GM19023 (cell line): ENCODE measurements around the gene OGFRL1.

Experiments
- ATAC-seq: cut with Tn5 transposase; IDR thresholded peaks from one replicate; pipeline ENCODE4 v1.9.1; 2021; ENCODE audit warnings: mild to moderate bottlenecking, moderate library complexity; ENCODE audit not compliant: unreplicated experiment

The OGFRL1 gene

GRCh38 chr6:71332012-71332411 lies 43.4 kb downstream of the OGFRL1 start:
- no peak for ATAC-seq

GRCh38 chr6:71333050-71333449 lies 44.4 kb downstream of the OGFRL1 start:
- no peak for ATAC-seq

- ATAC-seq = no peak
These were observed 45.1 kb downstream of the OGFRL1 start for GRCh38 chr6:71333697-71334096.

GRCh38 chr6:71334768-71335167 lies 46.2 kb downstream of the OGFRL1 start:
- ATAC-seq = no peak

GRCh38 chr6:71335544-71335943 lies 46.9 kb downstream of the OGFRL1 start:
- ATAC-seq = no peak

- no peak for ATAC-seq
These were observed 48.3 kb downstream of the OGFRL1 start for GRCh38 chr6:71336901-71337300.

- ATAC-seq = no peak
These were observed 50.1 kb downstream of the OGFRL1 start for GRCh38 chr6:71338540-71339316.

GRCh38 chr6:71342772-71343171 lies 54.2 kb downstream of the OGFRL1 start:
- ATAC-seq = no peak

GRCh38 chr6:71345476-71346333 lies 57.1 kb downstream of the OGFRL1 start:
- ATAC-seq = no peak

- no peak for ATAC-seq
These were observed 57.7 kb downstream of the OGFRL1 start for GRCh38 chr6:71346334-71346694.

GRCh38 chr6:71347119-71347518 lies 58.5 kb downstream of the OGFRL1 start:
- no peak for ATAC-seq

- ATAC-seq = no peak
These were observed 60.8 kb downstream of the OGFRL1 start for GRCh38 chr6:71349395-71349794.

- no peak for ATAC-seq
These were observed 61.5 kb downstream of the OGFRL1 start for GRCh38 chr6:71349976-71350615.

GRCh38 chr6:71351190-71351589 lies 62.6 kb downstream of the OGFRL1 start:
- ATAC-seq = no peak
